ENCODE measurements around the gene CFAP57. TPM values are rescaled to one million over a fixed set of nuclear protein-coding genes. Genes with fewer than 3 reads are reported as not detected.

CFAP57 gene
- total RNA-seq, 4 donors from 2014 or later, result 0.44 TPM; not detected in 3

- TF ChIP-seq CTCF (IDR thresholded peaks at IDR 0.05; ENCODE audit: low read depth), result no peak
These were observed 63.5 kb downstream of the CFAP57 start for GRCh38 chr1:43235451-43236121.

- no peak for TF ChIP-seq CTCF (IDR thresholded peaks at IDR 0.05; ENCODE audit: low read depth)
These were observed 65.0 kb downstream of the CFAP57 start for GRCh38 chr1:43237121-43237520.

GRCh38 chr1:43238085-43238484, 66.0 kb downstream of the CFAP57 start:
- TF ChIP-seq CTCF (IDR thresholded peaks at IDR 0.05; ENCODE audit: low read depth), result no peak

GRCh38 chr1:43238991-43239469, 66.9 kb downstream of the CFAP57 start:
- TF ChIP-seq CTCF (IDR thresholded peaks at IDR 0.05; ENCODE audit: low read depth), result no peak

- TF ChIP-seq CTCF (IDR thresholded peaks at IDR 0.05; ENCODE audit: low read depth), result no peak
These were observed 67.4 kb downstream of the CFAP57 start for GRCh38 chr1:43239484-43239883.

GRCh38 chr1:43241413-43241836, 69.3 kb downstream of the CFAP57 start:
- no peak for TF ChIP-seq CTCF (IDR thresholded peaks at IDR 0.05; ENCODE audit: low read depth)

- no peak for TF ChIP-seq CTCF (IDR thresholded peaks at IDR 0.05; ENCODE audit: low read depth)
These were observed 71.2 kb downstream of the CFAP57 start for GRCh38 chr1:43243299-43243698.
